ENCODE results near the gene FMNL2. TPM values are rescaled to one million over a fixed set of nuclear protein-coding genes. Genes with fewer than 3 reads are reported as not detected.

The FMNL2 gene
- total RNA-seq, 1 donor from 2014 or later, result 24.7 TPM

DNA sequence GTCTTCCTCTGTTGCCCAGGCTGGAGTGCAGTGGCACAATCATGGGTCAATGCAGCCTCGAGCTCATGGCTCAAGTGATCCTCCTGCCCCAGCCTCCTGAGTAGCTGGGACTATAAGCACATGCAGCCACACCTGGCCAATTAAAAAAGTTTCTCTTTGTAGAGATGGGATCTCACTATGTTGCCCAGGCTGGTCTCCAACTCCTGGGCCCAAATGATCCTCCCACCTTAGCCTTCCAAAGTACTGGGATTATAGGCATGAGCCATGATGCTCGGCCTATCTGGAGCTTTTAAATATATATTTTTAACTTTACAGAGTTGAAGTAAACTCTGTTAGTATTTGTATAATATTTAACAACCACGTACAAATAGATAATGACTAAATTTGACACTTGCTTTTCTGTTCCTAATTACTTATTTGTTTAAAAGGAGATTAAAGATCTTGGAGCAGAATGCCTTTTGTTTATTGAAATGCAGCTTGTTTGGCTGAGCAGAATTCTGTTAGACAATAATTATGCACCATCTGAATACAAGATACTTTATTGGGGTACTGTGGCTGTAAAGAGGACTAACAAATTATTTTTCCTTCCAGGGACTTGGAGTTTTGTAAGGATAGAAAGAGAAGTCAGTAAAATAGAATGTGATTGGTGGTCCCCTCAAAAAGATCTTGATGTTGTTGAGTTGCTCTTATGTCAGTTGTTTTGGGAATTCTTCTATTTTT, 175.0 kb downstream of the FMNL2 start:
- H3K4me3 ChIP-seq (ENCODE audit: low read depth, low read length), result no peak overlapping the region
- TF ChIP-seq, protein P1, sequence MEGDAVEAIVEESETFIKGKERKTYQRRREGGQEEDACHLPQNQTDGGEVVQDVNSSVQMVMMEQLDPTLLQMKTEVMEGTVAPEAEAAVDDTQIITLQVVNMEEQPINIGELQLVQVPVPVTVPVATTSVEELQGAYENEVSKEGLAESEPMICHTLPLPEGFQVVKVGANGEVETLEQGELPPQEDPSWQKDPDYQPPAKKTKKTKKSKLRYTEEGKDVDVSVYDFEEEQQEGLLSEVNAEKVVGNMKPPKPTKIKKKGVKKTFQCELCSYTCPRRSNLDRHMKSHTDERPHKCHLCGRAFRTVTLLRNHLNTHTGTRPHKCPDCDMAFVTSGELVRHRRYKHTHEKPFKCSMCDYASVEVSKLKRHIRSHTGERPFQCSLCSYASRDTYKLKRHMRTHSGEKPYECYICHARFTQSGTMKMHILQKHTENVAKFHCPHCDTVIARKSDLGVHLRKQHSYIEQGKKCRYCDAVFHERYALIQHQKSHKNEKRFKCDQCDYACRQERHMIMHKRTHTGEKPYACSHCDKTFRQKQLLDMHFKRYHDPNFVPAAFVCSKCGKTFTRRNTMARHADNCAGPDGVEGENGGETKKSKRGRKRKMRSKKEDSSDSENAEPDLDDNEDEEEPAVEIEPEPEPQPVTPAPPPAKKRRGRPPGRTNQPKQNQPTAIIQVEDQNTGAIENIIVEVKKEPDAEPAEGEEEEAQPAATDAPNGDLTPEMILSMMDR (IDR thresholded peaks at IDR 0.05; ENCODE audit: insufficient read depth, low read length, severe bottlenecking), result no peak
- FAIRE-seq (no peak), DNase-seq (ENCODE audit: low read depth) (no peak)
- no peaks in the 10 kb centered on the region for H3K27me3 ChIP-seq (ENCODE audit: control insufficient read depth, insufficient read depth, low read length)
- no peaks in the 10 kb centered on the region for H3K36me3 ChIP-seq (ENCODE audit: control insufficient read depth, insufficient read depth, low read length)

DNA sequence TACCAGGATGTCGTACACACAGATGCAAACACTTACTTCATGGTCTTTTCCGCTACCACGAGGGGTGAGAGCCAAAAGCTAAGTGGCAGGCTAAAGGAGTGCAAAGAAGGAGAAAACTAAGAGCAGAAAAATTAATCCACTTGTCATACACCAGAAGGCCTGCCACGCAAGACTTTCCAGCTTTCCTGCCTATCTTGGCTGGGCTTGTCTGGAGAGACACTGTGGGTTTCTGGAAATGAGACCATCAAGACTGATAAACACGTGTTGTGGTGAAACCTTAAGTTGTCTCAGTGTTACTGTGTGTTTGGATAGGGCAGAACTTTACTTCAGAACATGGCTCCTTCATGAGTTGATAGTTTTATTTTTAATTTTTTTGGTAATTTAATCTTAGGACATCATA, 175.6 kb downstream of the FMNL2 start:
- DNase-seq (ENCODE audit: low read depth), result no peak
- Histone ChIP-seq H3K4me3 (ENCODE audit: low read depth, low read length) (no peak overlapping the region), H3K27me3 (ENCODE audit: control insufficient read depth, insufficient read depth, low read length) (no peaks in the 10 kb centered on the region), H3K36me3 (ENCODE audit: control insufficient read depth, insufficient read depth, low read length) (no peaks in the 10 kb centered on the region)
- TF ChIP-seq, protein P1 (IDR thresholded peaks at IDR 0.05; ENCODE audit: insufficient read depth, low read length, severe bottlenecking), result no peak
- no peak for FAIRE-seq

DNA sequence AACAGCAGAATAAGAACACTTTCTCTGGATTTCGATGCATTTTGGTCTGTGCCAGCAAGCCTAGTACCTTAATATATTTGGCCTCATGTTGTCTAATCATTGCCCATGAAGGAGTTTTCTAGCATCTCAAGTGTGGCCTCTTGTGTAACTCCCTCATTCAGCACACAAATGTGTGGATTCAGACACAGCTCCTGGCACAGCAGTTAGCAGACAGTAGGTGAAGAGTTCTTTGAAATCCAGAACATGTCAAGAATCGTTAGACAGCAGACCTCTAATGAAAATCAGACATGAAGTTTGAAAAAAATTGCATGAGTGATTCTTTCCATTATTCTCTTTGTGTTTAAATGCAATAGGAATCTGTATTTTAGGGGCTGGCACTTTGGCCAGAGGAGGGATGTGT, 177.0 kb downstream of the FMNL2 start:
- Histone ChIP-seq H3K4me3 (ENCODE audit: low read depth, low read length) (no peak overlapping the region), H3K36me3 (ENCODE audit: control insufficient read depth, insufficient read depth, low read length) (no peaks in the 10 kb centered on the region), H3K27me3 (ENCODE audit: control insufficient read depth, insufficient read depth, low read length) (no peaks in the 10 kb centered on the region)
- DNase-seq (ENCODE audit: low read depth) (no peak), FAIRE-seq (no peak)
- TF ChIP-seq, protein P1 (IDR thresholded peaks at IDR 0.05; ENCODE audit: insufficient read depth, low read length, severe bottlenecking), result no peak

DNA sequence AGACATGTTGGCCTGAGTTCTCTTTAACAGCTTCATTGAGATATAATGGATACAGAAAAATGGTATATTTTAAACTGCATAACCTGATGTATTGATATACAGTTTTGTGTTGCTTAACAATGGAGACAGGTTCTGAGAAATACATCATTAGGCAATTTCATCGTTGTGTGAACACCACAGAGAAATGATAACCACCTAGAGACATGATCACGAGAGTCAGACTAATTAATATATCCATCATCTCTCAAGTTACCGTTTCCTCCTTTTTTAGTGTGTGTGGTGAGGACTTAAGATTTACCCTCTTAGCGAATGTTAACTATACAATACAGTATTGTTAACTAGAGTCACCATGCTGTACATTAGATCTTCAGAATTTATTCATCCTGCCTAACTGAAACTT, 178.1 kb downstream of the FMNL2 start:
- FAIRE-seq, result no peak

DNA sequence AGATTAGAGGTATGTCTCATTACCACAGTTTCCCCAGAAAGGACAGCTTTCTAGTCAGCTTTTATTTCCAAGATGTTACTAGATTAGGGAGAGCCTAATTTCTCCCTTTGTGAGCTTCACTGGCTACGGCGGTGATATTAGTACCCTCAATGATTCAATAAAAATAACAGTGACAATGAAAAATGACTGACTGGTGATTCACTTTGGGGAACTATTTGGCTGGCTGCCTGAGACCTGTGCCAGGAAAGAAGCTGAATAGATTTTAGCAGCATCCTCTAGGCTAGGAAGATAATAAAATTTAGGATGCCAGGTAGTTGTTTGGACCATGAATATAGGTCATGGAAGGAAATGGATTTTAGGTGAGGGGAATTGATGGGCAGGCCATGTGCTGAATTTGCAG, 178.7 kb downstream of the FMNL2 start:
- TF ChIP-seq, protein P1 (IDR thresholded peaks at IDR 0.05; ENCODE audit: insufficient read depth, low read length, severe bottlenecking), result no peak
- no peaks in the 10 kb centered on the region for H3K27me3 ChIP-seq (ENCODE audit: control insufficient read depth, insufficient read depth, low read length)
- no peaks in the 10 kb centered on the region for H3K36me3 ChIP-seq (ENCODE audit: control insufficient read depth, insufficient read depth, low read length)
- peak; percentile 79 for DNase-seq (ENCODE audit: low read depth)
- H3K4me3 ChIP-seq (ENCODE audit: low read depth, low read length), result no peak overlapping the region
- FAIRE-seq, result no peak

More for the DNA sequence above, 178.1 kb downstream of the FMNL2 start:
- Histone ChIP-seq H3K27me3 (ENCODE audit: control insufficient read depth, insufficient read depth, low read length) (no peaks in the 10 kb centered on the region), H3K36me3 (ENCODE audit: control insufficient read depth, insufficient read depth, low read length) (no peaks in the 10 kb centered on the region), H3K4me3 (ENCODE audit: low read depth, low read length) (no peak overlapping the region)
- TF ChIP-seq, protein P1 (IDR thresholded peaks at IDR 0.05; ENCODE audit: insufficient read depth, low read length, severe bottlenecking), result no peak
- DNase-seq (ENCODE audit: low read depth), result no peak

DNA sequence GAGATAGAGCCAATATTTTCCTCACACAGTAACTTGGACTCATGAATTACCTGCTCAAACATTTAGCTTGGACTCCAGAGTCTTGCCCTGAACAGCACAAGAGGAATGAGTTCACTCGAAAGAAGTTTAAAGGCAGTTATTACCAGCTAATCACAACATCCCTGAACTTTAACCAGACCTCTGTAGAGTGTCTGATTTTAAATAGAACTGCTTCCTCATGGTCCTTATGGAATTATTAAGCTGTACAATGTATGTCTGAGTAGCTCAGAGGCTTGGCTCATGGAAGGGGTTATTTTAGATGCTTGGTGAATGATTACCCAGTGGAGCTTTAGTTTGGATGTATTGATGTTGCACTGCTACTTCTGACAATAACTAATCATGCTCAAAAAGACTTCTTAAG, 183.1 kb downstream of the FMNL2 start:
- FAIRE-seq (no peak), DNase-seq (ENCODE audit: low read depth) (no peak)
- no peaks in the 10 kb centered on the region for H3K27me3 ChIP-seq (ENCODE audit: control insufficient read depth, insufficient read depth, low read length)
- TF ChIP-seq, protein P1 (IDR thresholded peaks at IDR 0.05; ENCODE audit: insufficient read depth, low read length, severe bottlenecking), result no peak
- H3K36me3 ChIP-seq (ENCODE audit: control insufficient read depth, insufficient read depth, low read length), result no peaks in the 10 kb centered on the region
- H3K4me3 ChIP-seq (ENCODE audit: low read depth, low read length), result no peak overlapping the region
